Measurements from ENCODE around the gene COPG1.

COPG1 gene

GRCh38 chr3:129278439-129278965 lies 29.1 kb downstream of the COPG1 start, which contains the start of gene HMCES:
Gene HMCES, plus strand, starts transcription at chr3:129278870. Its CDS starts 863 bp downstream, at chr3:129279733.
- peak; percentile 84 for DNase-seq (ENCODE audit: low read depth)
- peak within 1 kb of the TSS; percentile 82 for H3K4me3 ChIP-seq (replicated peaks; ENCODE audit: low read depth, low read length)
- TF ChIP-seq, protein P1, sequence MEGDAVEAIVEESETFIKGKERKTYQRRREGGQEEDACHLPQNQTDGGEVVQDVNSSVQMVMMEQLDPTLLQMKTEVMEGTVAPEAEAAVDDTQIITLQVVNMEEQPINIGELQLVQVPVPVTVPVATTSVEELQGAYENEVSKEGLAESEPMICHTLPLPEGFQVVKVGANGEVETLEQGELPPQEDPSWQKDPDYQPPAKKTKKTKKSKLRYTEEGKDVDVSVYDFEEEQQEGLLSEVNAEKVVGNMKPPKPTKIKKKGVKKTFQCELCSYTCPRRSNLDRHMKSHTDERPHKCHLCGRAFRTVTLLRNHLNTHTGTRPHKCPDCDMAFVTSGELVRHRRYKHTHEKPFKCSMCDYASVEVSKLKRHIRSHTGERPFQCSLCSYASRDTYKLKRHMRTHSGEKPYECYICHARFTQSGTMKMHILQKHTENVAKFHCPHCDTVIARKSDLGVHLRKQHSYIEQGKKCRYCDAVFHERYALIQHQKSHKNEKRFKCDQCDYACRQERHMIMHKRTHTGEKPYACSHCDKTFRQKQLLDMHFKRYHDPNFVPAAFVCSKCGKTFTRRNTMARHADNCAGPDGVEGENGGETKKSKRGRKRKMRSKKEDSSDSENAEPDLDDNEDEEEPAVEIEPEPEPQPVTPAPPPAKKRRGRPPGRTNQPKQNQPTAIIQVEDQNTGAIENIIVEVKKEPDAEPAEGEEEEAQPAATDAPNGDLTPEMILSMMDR (IDR thresholded peaks at IDR 0.05; ENCODE audit: low read length, missing control alignments) = no peak

DNA sequence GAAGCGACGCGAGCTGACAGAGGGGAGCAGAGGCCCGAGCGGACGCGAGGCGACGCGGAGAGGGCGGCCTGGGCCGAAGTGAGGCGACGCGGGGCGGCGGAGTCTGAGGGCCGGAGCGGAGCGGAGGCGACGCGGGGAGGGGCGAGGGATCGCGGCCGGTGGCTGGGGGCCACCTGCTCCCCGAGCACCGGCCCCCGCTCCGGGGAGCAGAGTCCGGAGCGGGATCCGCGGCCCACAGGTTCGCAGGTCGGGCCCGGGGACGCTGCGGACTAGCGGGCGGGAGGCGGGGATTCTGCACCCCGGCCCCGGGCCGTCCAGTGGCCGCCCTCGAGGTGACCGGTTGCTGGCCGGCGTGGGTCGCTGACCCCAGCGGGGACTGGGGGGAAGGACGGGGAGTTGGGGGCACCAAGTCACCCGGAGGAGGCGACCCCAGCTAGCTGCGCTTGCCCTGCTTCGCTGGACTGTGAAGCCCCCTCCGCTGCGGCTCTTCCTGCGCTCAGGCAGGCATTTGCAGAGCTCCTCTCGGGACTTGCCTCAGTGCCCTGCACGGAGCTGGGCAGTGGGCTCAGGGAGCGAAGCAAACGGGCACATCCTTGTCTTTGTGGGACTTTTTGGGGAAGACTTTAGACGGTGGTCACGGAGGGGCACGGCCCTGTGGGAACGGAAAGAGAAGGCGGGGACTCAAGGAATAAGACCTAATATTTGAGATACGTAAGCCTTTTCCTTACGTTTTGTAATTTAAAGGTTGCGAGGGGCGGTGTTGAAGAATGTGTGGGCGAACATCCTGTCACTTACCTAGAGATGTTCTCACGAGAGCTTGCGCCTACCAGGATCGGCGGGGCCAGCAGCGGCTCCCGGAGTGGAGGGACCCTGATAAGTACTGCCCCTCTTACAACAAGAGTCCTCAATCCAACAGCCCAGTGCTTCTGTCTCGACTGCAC lies 29.8 kb downstream of the COPG1 start:
- TF ChIP-seq, protein P1 (IDR thresholded peaks at IDR 0.05; ENCODE audit: low read length, missing control alignments) = no peak
- H3K4me3 ChIP-seq (replicated peaks; ENCODE audit: low read depth, low read length) = peak overlapping the region; percentile 82
- DNase-seq (ENCODE audit: low read depth) = peak; percentile 69

- DNase-seq (ENCODE audit: low read depth) = no peak
- TF ChIP-seq, protein P1 (IDR thresholded peaks at IDR 0.05; ENCODE audit: low read length, missing control alignments) = no peak
- peak overlapping the region; percentile 82 for H3K4me3 ChIP-seq (replicated peaks; ENCODE audit: low read depth, low read length)
Measured at GRCh38 chr3:129280183-129280582, 30.8 kb downstream of the COPG1 start.

- DNase-seq (ENCODE audit: low read depth) = no peak
- no peak overlapping the region for H3K4me3 ChIP-seq (replicated peaks; ENCODE audit: low read depth, low read length)
- TF ChIP-seq, protein P1 (IDR thresholded peaks at IDR 0.05; ENCODE audit: low read length, missing control alignments) = no peak
Measured at GRCh38 chr3:129281726-129282125, 32.3 kb downstream of the COPG1 start.

DNA sequence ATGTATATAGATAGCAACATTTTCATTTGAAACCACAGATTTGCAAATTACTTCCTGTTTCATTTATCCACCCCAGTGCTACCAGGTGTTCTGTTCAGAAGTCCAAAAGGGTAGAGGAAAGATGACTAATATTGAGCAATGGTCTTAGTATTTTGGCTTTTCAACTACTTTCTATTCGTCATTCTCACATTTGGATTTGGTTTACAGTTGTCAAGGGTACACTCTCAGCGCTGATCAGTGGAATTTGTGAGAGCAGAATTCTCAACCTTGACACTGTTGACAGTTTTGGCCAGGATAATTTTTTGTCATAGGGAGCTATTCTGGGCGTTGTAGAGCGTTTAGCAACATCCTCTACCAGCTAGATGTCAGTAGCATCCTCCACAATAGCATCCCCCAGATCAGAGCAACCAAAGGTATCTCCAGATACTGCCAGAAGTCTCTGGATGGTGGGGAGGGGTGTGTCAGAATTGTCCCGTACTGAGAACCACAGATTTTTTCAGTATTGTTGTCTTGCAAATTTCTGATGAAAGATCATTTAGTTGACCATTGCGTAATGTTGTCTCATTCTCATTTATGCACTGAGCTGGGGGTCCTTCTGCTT lies 33.4 kb downstream of the COPG1 start:
- peak; percentile 64 for DNase-seq (ENCODE audit: low read depth)
- no peak overlapping the region for H3K4me3 ChIP-seq (replicated peaks; ENCODE audit: low read depth, low read length)
- TF ChIP-seq, protein P1 (IDR thresholded peaks at IDR 0.05; ENCODE audit: low read length, missing control alignments) = no peak

- no peak overlapping the region for H3K4me3 ChIP-seq (replicated peaks; ENCODE audit: low read depth, low read length)
- no peak for DNase-seq (ENCODE audit: low read depth)
- TF ChIP-seq, protein P1 (IDR thresholded peaks at IDR 0.05; ENCODE audit: low read length, missing control alignments) = no peak
Measured at GRCh38 chr3:129286081-129286480, 36.7 kb downstream of the COPG1 start.

Data from fibroblast of pulmonary artery (primary cell).